RWPE2 (cell line): Measurements from ENCODE around the gene C6orf89.

Experiments used
- ATAC-seq: fragments of 200-7000 bp; cut with Tn5 transposase; 3 replicates; pipeline ENCODE4 v1.9.1; 2021; ENCODE audit warnings: low read depth
- DNase-seq: peaks from one replicate; pipeline ENCODE4 v3.0.0-alpha.2; 2020; ENCODE audit warnings: low spot score
- H3K27ac ChIP-seq: fragments of 450-650 bp; 2 replicates; pipeline ENCODE4 v1.5.1; 2017; ENCODE audit warnings: mild to moderate bottlenecking; ENCODE audit not compliant: poor library complexity, severe bottlenecking
- H3K27me3 ChIP-seq: fragments of 250-450 bp; sonication (Bioruptor Pico); 2 replicates; pipeline ENCODE4 v1.5.1; 2021; ENCODE audit warnings: mild to moderate bottlenecking, moderate library complexity; ENCODE audit not compliant: insufficient read depth, poor library complexity, severe bottlenecking
- H3K36me3 ChIP-seq: fragments of 250-450 bp; sonication (Bioruptor Pico); 2 replicates; pipeline ENCODE4 v1.5.1; 2020; ENCODE audit warnings: low read depth, mild to moderate bottlenecking, moderate library complexity
- H3K4me1 ChIP-seq: fragments of 250-450 bp; sonication (Bioruptor Pico); 2 replicates; pipeline ENCODE4 v1.5.1; 2021; ENCODE audit warnings: mild to moderate bottlenecking, moderate library complexity; ENCODE audit not compliant: insufficient read depth, poor library complexity, severe bottlenecking
- H3K4me3 ChIP-seq: fragments of 250-450 bp; sonication (Bioruptor Pico); 2 replicates; pipeline ENCODE4 v1.5.1; 2021; ENCODE audit warnings: mild to moderate bottlenecking, moderate library complexity; ENCODE audit not compliant: severe bottlenecking
- H3K9me3 ChIP-seq: fragments of 250-450 bp; sonication (Bioruptor Pico); 2 replicates; pipeline ENCODE4 v1.5.1; 2021; ENCODE audit warnings: mild to moderate bottlenecking, moderate library complexity; ENCODE audit not compliant: severe bottlenecking
- CTCF ChIP-seq: fragments of 450-650 bp; IDR thresholded peaks from one replicate; pipeline ENCODE4 v1.5.1; 2017; ENCODE audit warnings: mild to moderate bottlenecking, moderate library complexity; ENCODE audit not compliant: poor library complexity, severe bottlenecking

Gene C6orf89

GRCh38 chr6:36884610-36885009, 1.1 kb upstream of the C6orf89 start:
- no peak overlapping the region for H3K27ac ChIP-seq
- peaks cover 3% of the 10 kb centered on the region for H3K9me3 ChIP-seq
- no peaks in the 10 kb centered on the region for H3K36me3 ChIP-seq
- H3K4me1 ChIP-seq = peaks cover 2% of the 10 kb centered on the region
- no peak overlapping the region for H3K4me3 ChIP-seq
- no peak for ATAC-seq
- no peaks in the 10 kb centered on the region for H3K27me3 ChIP-seq
- no peak for DNase-seq
- no peak for TF ChIP-seq CTCF

- Histone ChIP-seq H3K27ac (no peak overlapping the region), H3K4me1 (peaks cover 2% of the 10 kb centered on the region), H3K4me3 (peak overlapping the region; percentile 61), H3K9me3 (no peaks in the 10 kb centered on the region), H3K36me3 (no peaks in the 10 kb centered on the region; the same call in 1 of the 2 replicates), H3K27me3 (no peaks in the 10 kb centered on the region)
- DNase-seq = no peak
- ATAC-seq = no peak
- no peak for TF ChIP-seq CTCF
Measured at GRCh38 chr6:36886950-36887618, 1.3 kb downstream of the C6orf89 start.

- Histone ChIP-seq H3K27ac (no peak overlapping the region), H3K27me3 (no peaks in the 10 kb centered on the region), H3K4me1 (peaks cover 2% of the 10 kb centered on the region), H3K36me3 (peaks cover 2% of the 10 kb centered on the region; the same call in 1 of the 2 replicates), H3K9me3 (no peaks in the 10 kb centered on the region), H3K4me3 (no peak overlapping the region)
- ATAC-seq (no peak), DNase-seq (no peak)
- no peak for TF ChIP-seq CTCF
Measured at GRCh38 chr6:36888115-36888643, 2.4 kb downstream of the C6orf89 start.

GRCh38 chr6:36888654-36889481, 3.1 kb downstream of the C6orf89 start:
- Histone ChIP-seq H3K4me1 (peaks cover 2% of the 10 kb centered on the region), H3K9me3 (no peaks in the 10 kb centered on the region), H3K4me3 (no peak overlapping the region), H3K36me3 (peaks cover 3% of the 10 kb centered on the region; the same call in 1 of the 2 replicates), H3K27ac (no peak overlapping the region), H3K27me3 (no peaks in the 10 kb centered on the region)
- TF ChIP-seq CTCF = no peak
- ATAC-seq = no peak
- no peak for DNase-seq
